ENCODE results near the gene TAMALIN. TPM values are rescaled to one million over a fixed set of nuclear protein-coding genes. Genes with fewer than 3 reads are reported as not detected.

Gene TAMALIN
- polyA plus RNA-seq, 2 of the 4 experiments (the other 2 are of a cell fraction), result 0.30 to 0.35 TPM

DNA sequence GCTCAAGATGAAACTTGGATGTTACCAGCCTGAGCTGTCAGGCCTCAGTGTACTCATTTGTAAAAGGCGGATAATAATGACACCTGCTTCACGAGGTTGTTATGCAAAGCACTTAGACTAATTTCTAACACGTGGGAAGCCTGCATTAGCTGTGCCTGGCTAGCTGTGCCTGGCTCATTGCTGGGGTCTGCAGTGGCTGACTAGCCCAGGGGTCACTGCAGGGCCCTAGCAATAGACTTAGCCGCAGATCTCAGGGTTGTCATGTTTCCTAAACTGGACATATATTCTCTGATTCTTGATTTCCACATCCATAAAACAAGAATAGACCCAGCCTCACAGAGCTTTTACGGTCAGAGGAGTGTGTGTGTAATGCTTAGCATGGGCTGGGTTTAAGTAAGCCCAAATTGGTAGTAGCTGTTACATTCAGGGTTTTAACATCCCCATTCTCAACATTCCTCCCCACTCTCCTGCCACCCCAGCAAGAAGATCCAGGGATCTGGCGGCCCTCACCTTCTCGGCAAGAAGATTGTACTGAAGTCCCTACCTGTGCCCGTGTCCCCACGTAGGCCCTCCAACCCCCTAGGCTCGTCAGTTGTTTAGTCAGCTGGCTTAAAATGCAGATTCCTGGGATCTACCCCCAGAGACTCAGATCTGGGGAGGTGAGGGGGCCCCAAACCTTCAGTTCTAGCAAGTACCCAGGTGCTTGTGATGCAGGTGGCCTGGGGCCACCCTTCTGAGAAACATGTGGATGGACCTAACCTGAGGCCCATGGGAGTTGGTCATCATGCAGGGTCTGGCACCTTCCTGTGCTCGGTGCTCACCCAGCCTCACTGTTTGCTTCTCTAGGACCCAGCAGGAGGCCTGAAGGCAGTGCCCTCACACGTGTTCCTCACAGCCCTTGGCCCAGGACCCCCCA is 53.1 kb downstream of the TAMALIN start (continued):
- peak; percentile 100 for TF ChIP-seq POLR2AphosphoS2 (conservative IDR thresholded peaks at IDR 0.05; ENCODE audit: low read length)

DNA sequence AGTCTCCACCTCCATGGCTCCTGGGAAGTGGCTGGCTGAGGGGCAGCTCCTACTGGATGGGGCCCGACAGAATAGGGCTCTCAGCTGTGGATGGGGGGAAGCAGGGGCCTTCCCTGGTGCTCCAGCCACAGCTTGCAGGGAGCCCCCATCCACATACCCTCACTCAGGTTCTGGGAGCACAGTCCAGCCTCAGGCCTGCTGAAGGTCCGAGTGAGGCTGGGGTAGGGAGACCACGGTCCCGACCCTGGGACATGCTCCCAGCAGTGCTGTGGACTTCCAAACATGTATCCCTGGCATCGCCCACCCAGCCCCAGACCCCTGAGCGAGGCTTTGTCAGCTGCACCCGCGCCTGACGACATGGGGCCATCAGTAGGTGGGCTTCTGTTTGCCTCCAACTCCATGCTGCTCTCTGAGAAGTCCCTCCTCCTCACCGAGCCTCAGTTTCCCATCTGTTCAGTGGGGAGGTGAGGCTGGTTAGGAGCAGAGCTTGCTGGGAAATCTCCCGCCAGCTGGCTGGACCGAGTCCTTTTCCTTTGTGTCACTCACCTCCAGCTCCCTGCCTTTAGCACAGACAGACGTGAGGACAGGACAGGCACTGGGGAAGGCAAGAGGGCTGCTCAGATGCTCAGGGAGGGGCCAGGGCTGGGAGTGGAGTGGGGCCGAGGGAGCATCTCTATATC is 53.9 kb downstream of the TAMALIN start:
- DNase-seq (ENCODE audit: low read depth in 1 of 2, low spot score in 1 of 2) (peak in 1 of 2 experiments; percentile 82), FAIRE-seq (no peak), ATAC-seq (peak; percentile 28 to 31)
- TF ChIP-seq TFCP2L1 (CRISPR knock-in tag; IDR thresholded peaks at IDR 0.05) (peak; percentile 67), POLR2A (IDR thresholded peaks at IDR 0.05; ENCODE audit: low read length) (no peak)
- TF ChIP-seq, protein P1, sequence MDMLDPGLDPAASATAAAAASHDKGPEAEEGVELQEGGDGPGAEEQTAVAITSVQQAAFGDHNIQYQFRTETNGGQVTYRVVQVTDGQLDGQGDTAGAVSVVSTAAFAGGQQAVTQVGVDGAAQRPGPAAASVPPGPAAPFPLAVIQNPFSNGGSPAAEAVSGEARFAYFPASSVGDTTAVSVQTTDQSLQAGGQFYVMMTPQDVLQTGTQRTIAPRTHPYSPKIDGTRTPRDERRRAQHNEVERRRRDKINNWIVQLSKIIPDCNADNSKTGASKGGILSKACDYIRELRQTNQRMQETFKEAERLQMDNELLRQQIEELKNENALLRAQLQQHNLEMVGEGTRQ (IDR thresholded peaks at IDR 0.05), result no peak
- no peak overlapping the region for H3K4me3 ChIP-seq
- ChIA-PET CTCF (interaction anchor here (1.5 to 42.5 kb wide), 5 partner anchors 9 to 57 kb away, joined by 4 to 1730 read pairs (median 25); partner anchors contain the start of genes ATG101, NR4A1 and SMIM41), POLR2A (interaction anchor here (2.4 to 2.8 kb wide), 2 partner anchors 9 to 10 kb away, joined by 9 to 10 read pairs; partner anchors contain the start of genes ATG101 and NR4A1)
- H3K4me1 ChIP-seq, result peaks cover 16% of the 10 kb centered on the region
- no peak overlapping the region for H3K27ac ChIP-seq
- no peak overlapping the region for H3K4me2 ChIP-seq
- WGBS (ENCODE audit: missing lambda C conversion rate), result 76% methylated on average over 12 of the region's 14 CpGs
- no peaks in the 10 kb centered on the region for H3K9me3 ChIP-seq

DNA sequence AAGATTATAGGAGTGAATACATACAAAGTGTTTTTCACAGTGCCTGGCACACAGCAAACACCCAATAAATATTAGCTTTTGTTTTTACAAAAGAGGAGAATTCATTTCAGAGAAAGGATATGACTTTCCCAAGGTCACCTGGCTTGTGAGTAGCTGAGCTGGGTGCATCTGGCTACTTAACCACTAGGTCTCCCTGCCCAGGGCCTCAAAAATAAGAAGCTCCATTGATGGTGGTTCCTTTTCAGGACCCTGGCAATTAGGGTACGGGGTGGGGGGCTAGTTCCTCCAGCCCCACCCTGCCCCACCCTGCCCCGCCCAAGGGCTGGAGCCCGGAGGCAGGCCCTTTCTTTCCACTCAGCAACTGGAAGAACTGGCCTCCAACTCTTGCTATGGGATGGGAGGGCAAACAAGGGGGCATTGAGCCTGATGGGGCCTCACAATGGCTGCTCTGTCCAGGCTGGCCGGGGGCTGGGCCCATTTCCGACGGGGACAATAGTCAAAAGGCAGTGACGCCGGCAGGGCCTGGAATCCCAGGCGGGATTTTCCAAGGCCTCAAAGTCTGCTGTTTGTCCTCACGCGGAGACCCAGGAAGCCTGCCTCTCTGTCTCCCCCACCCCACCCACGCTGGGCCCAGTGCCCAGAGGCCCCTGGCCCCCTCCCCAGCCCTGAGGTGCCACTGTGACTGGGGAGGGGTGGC is 54.9 kb downstream of the TAMALIN start:
- H3K4me1 ChIP-seq, result peaks cover 16% of the 10 kb centered on the region
- FAIRE-seq (no peak), ATAC-seq (peak; percentile 1 to 3; a peak in 3 of 6 replicates), DNase-seq (ENCODE audit: low read depth in 1 of 2, low spot score in 1 of 2) (peak in 1 of 2 experiments; percentile 50)
- peak overlapping the region in 1 of 2 experiments; percentile 44; a peak in 2 of 6 replicates for H3K27ac ChIP-seq
- POLR2A ChIA-PET, result interaction anchor here (2.4 to 2.8 kb wide), 2 partner anchors 8 to 11 kb away, joined by 9 to 10 read pairs; partner anchors contain the start of genes ATG101 and NR4A1
- CTCF ChIA-PET, result interaction anchor here (1.5 to 42.5 kb wide), 5 partner anchors 9 to 58 kb away, joined by 4 to 1730 read pairs (median 25); partner anchors contain the start of genes ATG101, NR4A1 and SMIM41
- no peak overlapping the region for H3K4me3 ChIP-seq
- 72% methylated on average over 8 of the region's 12 CpGs for WGBS (ENCODE audit: missing lambda C conversion rate)
- TF ChIP-seq ESRRA (IDR thresholded peaks at IDR 0.05; ENCODE audit: borderline replicate concordance, low read length) (0 out of 2 replicates have a peak, but pooled peaks have one; percentile 37), ZC3H11A (IDR thresholded peaks at IDR 0.05) (no peak), TFCP2L1 (CRISPR knock-in tag; IDR thresholded peaks at IDR 0.05) (peak; percentile 54; the same call in 1 of the 2 replicates), POLR2AphosphoS2 (conservative IDR thresholded peaks at IDR 0.05; ENCODE audit: low read length) (no peak; the same call in 1 of the 2 replicates), FOSB (CRISPR knock-in tag; IDR thresholded peaks at IDR 0.05) (no peak)
- TF ChIP-seq, protein P2, sequence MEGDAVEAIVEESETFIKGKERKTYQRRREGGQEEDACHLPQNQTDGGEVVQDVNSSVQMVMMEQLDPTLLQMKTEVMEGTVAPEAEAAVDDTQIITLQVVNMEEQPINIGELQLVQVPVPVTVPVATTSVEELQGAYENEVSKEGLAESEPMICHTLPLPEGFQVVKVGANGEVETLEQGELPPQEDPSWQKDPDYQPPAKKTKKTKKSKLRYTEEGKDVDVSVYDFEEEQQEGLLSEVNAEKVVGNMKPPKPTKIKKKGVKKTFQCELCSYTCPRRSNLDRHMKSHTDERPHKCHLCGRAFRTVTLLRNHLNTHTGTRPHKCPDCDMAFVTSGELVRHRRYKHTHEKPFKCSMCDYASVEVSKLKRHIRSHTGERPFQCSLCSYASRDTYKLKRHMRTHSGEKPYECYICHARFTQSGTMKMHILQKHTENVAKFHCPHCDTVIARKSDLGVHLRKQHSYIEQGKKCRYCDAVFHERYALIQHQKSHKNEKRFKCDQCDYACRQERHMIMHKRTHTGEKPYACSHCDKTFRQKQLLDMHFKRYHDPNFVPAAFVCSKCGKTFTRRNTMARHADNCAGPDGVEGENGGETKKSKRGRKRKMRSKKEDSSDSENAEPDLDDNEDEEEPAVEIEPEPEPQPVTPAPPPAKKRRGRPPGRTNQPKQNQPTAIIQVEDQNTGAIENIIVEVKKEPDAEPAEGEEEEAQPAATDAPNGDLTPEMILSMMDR (IDR thresholded peaks at IDR 0.05), result no peak
- H3K9me3 ChIP-seq, result no peaks in the 10 kb centered on the region
- no peak overlapping the region for H3K4me2 ChIP-seq

DNA sequence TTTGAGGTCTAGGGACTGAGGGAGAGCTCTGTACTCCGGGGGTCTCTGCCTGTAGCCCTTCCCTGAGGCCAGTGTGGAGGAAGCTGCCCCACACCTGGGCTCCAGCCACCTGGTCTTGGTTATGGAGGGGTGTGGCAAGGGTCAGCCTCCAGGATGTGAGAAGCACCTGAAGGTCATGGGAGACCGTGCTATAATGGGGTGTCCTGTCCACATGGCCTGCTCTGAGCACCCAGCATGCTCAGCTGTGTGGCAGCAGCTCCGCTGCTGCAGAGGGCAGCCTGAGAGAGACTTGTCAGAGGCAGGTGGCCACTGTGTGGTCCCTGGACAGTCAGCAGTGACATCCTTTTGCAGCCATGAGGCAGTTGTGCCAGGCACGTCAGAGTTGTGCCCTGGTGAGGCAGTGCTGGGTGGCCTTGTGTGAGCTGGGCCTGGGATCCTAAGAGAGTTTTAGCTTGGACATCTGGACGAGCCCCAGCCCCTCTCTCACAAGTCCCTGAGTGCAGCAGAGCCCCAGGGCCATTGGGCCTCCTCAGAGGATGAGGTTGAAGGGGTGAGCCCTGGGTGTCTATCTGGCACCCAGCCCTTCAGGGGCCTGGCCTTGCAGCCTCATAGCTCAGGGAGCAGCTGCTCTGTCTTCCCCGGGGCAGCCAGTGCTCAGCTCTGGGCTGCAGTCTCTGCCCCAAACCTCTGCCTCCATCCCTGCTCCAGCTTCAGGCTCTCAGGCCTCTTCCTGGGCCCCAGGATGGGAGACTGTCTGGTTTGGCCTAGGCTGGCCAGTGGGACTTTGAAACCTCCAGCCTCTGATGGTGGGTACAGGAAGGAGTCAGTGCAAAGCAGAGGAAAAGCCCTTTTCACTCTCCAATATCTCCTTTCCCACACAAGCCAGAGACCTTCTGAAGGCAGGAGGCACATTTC is 55.7 kb downstream of the TAMALIN start:
- H3K4me3 ChIP-seq, result no peak overlapping the region
- H3K4me2 ChIP-seq, result no peak overlapping the region
- peaks cover 16% of the 10 kb centered on the region for H3K4me1 ChIP-seq
- peak; percentile 2 to 5 for ATAC-seq
- FAIRE-seq, result no peak
- peak overlapping the region in 1 of 2 experiments; percentile 81; a peak in 3 of 6 replicates for H3K27ac ChIP-seq
- POLR2A ChIA-PET, result interaction anchor here (0.9 kb wide), 1 partner anchor 11 kb away, joined by 5 read pairs; the partner anchor contains the start of gene NR4A1
- no peaks in the 10 kb centered on the region for H3K9me3 ChIP-seq
- 91% methylated on average over 4 of the region's 6 CpGs for WGBS (ENCODE audit: missing lambda C conversion rate)
- no peak for DNase-seq (ENCODE audit: low read depth in 1 of 2, low spot score in 1 of 2)
- CTCF ChIA-PET, result interaction anchor here (0.5 to 42.5 kb wide), 4 partner anchors 11 to 173 kb away, joined by 3 to 1730 read pairs (median 140); partner anchors contain the start of genes NR4A1 and SMIM41
- peak; percentile 62; the same call in 1 of the 2 replicates for TF ChIP-seq POLR2AphosphoS2 (conservative IDR thresholded peaks at IDR 0.05; ENCODE audit: low read length)
- no peak for TF ChIP-seq EP300 (IDR thresholded peaks at IDR 0.05)
